Measurements from ENCODE around the gene TLE2. TPM values are rescaled to one million over a fixed set of nuclear protein-coding genes. Genes with fewer than 3 reads are reported as not detected.

TLE2 gene
- total RNA-seq, 1 experiment from 2014 or later, result 3.0 TPM

GRCh38 chr19:3007975-3008374 lies 21.1 kb downstream of the TLE2 start:
- DNase-seq (ENCODE audit: unreplicated experiment), result no peak
- BruUV-seq (replicated peaks), result no TSS peak
- Mint-ChIP-seq H3K36me3 (ENCODE audit: insufficient read depth, unreplicated experiment) (no peaks in the 10 kb centered on the region), H3K27me3 (ENCODE audit: insufficient read depth, unreplicated experiment) (no peaks in the 10 kb centered on the region), H3K4me1 (ENCODE audit: insufficient read depth, unreplicated experiment) (no peaks in the 10 kb centered on the region), H3K4me3 (ENCODE audit: unreplicated experiment) (no peak overlapping the region), H3K27ac (ENCODE audit: low read depth, unreplicated experiment) (no peak overlapping the region), H3K9me3 (ENCODE audit: unreplicated experiment) (no peaks in the 10 kb centered on the region)
- POLR2A ChIA-PET, result no interaction called here
- CTCF ChIA-PET, result no interaction called here
- intact Hi-C loops (cut with micrococcal nuclease), result no loop called here
- no peak for TF ChIP-seq CTCF (IDR thresholded peaks at IDR 0.05; ENCODE audit: unreplicated experiment)

- DNase-seq (ENCODE audit: unreplicated experiment), result no peak
- H3K27me3 Mint-ChIP-seq (ENCODE audit: insufficient read depth, unreplicated experiment), result no peaks in the 10 kb centered on the region
- H3K4me3 Mint-ChIP-seq (ENCODE audit: unreplicated experiment), result no peak overlapping the region
- no peak for TF ChIP-seq CTCF (IDR thresholded peaks at IDR 0.05; ENCODE audit: unreplicated experiment)
- CTCF ChIA-PET, result interaction anchor here (0.6 to 1.6 kb wide), 2 partner anchors 8 to 32 kb away, joined by 3 to 4 read pairs; no protein-coding TSS in a partner anchor
- POLR2A ChIA-PET, result no interaction called here
- H3K27ac Mint-ChIP-seq (ENCODE audit: low read depth, unreplicated experiment), result no peak overlapping the region
- H3K4me1 Mint-ChIP-seq (ENCODE audit: insufficient read depth, unreplicated experiment), result no peaks in the 10 kb centered on the region
- no peaks in the 10 kb centered on the region for H3K9me3 Mint-ChIP-seq (ENCODE audit: unreplicated experiment)
- intact Hi-C loops (cut with micrococcal nuclease), result no loop called here
- H3K36me3 Mint-ChIP-seq (ENCODE audit: insufficient read depth, unreplicated experiment), result no peaks in the 10 kb centered on the region
- BruUV-seq (replicated peaks), result no TSS peak
Observed at GRCh38 chr19:3006075-3006767, 22.9 kb downstream of the TLE2 start.

- TF ChIP-seq CTCF (IDR thresholded peaks at IDR 0.05; ENCODE audit: unreplicated experiment), result no peak
- no peak overlapping the region for H3K4me3 Mint-ChIP-seq (ENCODE audit: unreplicated experiment)
- CTCF ChIA-PET, result interaction anchor here (0.6 to 1.6 kb wide), 3 partner anchors 31 to 139 kb away, joined by 3 to 4 read pairs (median 3); no protein-coding TSS in a partner anchor
- no peaks in the 10 kb centered on the region for H3K36me3 Mint-ChIP-seq (ENCODE audit: insufficient read depth, unreplicated experiment)
- H3K27me3 Mint-ChIP-seq (ENCODE audit: insufficient read depth, unreplicated experiment), result no peaks in the 10 kb centered on the region
- no TSS peak for BruUV-seq (replicated peaks)
- no peaks in the 10 kb centered on the region for H3K9me3 Mint-ChIP-seq (ENCODE audit: unreplicated experiment)
- no peaks in the 10 kb centered on the region for H3K4me1 Mint-ChIP-seq (ENCODE audit: insufficient read depth, unreplicated experiment)
- intact Hi-C loops (cut with micrococcal nuclease), result no loop called here
- POLR2A ChIA-PET, result no interaction called here
- DNase-seq (ENCODE audit: unreplicated experiment), result no peak
- no peak overlapping the region for H3K27ac Mint-ChIP-seq (ENCODE audit: low read depth, unreplicated experiment)
Observed at GRCh38 chr19:3005345-3005744, 23.7 kb downstream of the TLE2 start.

- no peaks in the 10 kb centered on the region for H3K36me3 Mint-ChIP-seq (ENCODE audit: insufficient read depth, unreplicated experiment)
- BruUV-seq (replicated peaks), result no TSS peak
- POLR2A ChIA-PET, result interaction anchor here (0.5 kb wide), 1 partner anchor 54 kb away, joined by 3 read pairs; no protein-coding TSS in a partner anchor
- H3K4me3 Mint-ChIP-seq (ENCODE audit: unreplicated experiment), result no peak overlapping the region
- no peak overlapping the region for H3K27ac Mint-ChIP-seq (ENCODE audit: low read depth, unreplicated experiment)
- DNase-seq (ENCODE audit: unreplicated experiment), result no peak
- no peak for TF ChIP-seq CTCF (IDR thresholded peaks at IDR 0.05; ENCODE audit: unreplicated experiment)
- CTCF ChIA-PET, result interaction anchor here (1.3 to 1.6 kb wide), 2 partner anchors 31 to 71 kb away, joined by 3 to 4 read pairs; no protein-coding TSS in a partner anchor
- intact Hi-C loops (cut with micrococcal nuclease), result no loop called here
- no peaks in the 10 kb centered on the region for H3K4me1 Mint-ChIP-seq (ENCODE audit: insufficient read depth, unreplicated experiment)
- no peaks in the 10 kb centered on the region for H3K9me3 Mint-ChIP-seq (ENCODE audit: unreplicated experiment)
- H3K27me3 Mint-ChIP-seq (ENCODE audit: insufficient read depth, unreplicated experiment), result no peaks in the 10 kb centered on the region
Observed at GRCh38 chr19:3004522-3004921, 24.6 kb downstream of the TLE2 start.

Measured in MCF 10A (cell line).